Right forelimb (tissue), 1 donor: ENCODE measurements around the gene POLDIP2.
"Not testable (repeated sequence)": the region's sequence is repeated elsewhere in the genome, so short reads cannot be mapped to it uniquely, and the experiment has no call there.

ENCODE experiments used
- DNase-seq: peaks from one replicate; pipeline ENCODE4 v3.0.0-alpha.2; 2018

The POLDIP2 gene

DNA sequence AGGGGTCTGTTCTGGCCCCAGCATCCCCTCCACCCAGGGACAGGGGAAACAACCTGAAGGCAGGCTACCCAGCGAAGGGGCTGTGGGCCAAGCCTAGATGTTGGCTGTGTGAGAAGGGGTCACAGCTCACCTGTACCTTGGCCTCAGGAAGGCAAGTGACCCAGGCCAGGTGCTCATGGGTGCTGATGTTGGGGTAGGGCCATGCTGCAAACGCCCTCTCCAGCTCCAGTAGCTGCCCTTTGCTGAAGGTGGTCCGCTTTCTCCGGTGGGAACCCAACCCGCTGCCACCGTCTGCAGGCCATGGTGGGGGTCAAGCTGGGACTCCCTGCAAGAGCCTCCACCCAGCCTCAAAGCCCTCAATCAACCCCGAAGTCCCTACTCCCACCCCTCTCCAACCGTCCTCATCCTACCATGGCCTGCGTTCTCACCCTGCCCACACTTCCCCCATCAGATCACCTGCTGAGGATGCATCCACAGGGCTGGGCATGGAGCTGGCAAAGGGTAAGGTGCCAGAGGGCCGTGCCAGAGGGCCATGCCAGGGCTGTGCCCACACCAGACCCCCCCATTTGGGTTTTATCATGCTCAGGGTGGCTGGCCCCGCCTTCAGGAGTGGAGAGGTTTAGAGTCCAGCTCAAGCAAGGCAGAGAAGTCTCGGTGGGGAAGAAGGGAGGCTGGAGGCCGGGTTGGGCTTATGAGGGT is 7.5 kb upstream of the POLDIP2 start, which contains the start of gene SEBOX:
Gene SEBOX, minus strand, starts transcription at position 535 of the 699 bp plus-strand sequence. Its CDS starts 48 bp downstream, at position 487.
- DNase-seq, result no peak

DNA sequence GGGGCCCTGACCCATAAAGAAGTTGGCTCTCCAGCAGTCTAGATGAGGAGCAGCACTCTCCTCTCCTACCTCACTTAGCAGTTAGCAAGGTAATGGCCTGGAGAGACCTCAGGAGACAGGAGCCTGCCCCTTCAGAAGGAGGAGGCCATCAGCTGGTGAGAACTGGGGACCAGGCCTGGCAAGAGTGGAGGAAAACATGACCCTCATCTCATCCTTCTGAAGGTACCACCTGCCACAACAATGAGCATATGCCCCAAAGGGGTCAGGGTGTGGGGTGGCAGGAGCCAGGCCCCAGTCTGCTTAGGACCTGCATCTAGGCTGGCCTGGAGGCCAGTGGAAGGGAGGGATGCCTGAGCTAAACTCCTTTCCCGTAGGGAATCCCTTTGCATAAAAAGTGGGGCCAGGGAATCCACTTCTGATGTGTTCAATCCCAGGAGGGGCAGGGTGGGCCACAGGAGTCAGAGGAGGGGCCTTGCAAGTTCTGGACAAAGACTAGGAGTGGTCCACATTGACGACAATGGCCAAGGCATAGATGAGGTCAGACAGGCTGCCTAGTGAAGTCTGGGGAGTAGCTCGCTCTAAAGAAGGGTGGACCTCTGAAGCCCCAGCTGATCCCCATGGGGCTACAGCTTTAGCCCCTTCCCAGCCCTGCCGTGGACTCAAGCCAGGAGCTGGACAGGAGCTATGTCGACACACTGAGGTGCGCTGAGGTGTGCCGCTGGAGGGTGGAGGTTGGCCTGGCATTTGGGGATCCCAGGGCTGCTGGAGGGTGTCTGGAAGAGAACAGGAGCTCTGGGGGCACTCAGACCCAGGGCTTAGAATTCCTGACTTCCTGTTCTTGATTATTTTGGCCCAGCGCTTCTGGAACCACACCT is 6.7 kb upstream of the POLDIP2 start:
- no peak for DNase-seq

DNA sequence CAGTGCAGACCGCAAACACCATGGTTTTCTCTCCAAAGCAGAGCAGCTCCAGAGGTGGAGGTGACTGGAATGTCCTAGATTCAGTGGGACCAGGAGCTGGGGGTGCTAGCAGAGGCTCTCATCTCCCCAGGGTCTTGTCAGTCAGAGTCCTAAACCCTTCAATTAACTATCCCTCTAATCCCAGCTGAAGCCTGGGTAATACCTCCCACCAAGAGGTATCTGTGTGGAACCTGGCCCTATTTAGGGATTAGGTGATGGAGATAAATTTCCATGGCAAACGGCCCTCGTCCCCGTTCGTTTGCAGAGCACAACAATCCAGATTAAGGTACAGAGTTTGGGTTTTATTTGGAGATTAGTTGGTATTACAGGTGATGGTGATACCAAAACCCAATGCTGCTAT is 5.9 kb upstream of the POLDIP2 start:
- DNase-seq, result no peak

DNA sequence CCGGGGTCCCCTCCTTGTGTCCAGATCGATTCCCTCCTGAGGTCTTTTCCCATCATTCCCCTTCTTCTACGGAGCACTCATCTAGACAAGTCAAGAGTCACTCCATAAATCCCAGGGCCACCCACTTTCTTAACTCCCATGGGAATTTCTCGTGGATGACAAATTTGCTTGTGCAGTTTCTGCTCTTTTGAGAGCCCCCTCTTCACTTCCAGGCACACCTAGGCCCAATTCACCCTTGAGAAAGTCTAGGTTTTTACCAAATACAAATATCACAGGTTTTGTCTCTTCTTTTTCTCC is 522 bp upstream of the POLDIP2 start:
- no peak for DNase-seq

DNA sequence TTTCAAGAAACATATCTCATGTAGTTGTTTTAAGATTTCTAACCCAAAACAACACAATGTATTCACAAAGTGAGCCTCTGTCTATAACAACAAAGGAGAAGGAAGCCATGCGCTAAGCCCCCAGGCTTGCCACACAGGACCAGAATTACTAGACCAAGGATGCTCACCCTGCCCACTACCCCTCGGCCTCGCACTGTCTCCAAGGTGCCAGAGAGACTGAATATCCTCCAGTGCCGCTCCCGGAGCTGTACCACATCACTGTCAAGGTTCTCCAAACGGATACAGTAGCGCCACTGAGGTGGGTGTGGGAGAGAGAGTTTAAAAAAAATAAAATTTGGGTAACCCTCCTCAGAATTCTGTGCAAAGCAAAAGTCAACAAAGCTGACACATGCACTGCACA is 7.1 kb downstream of the POLDIP2 start:
- no peak for DNase-seq

DNA sequence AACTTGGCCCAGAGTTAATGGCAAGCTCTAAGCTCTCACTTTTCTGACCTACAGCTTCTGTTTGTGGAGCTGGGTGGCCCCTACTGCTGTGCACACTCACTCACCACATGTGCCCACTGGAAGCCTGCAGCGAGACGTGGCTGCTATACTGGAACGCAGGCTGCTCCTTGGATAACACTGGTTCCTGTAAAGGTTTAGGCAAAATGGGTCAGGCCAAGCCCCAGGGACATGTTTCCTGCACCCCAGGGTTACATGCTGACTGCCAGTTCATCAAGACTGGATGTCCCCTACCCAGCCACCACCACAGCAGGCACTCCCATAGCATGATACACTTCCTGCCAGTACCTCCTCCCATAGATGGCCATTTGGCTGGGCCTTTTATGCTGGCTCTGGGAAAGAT is 8.3 kb downstream of the POLDIP2 start:
- DNase-seq, result no peak

DNA sequence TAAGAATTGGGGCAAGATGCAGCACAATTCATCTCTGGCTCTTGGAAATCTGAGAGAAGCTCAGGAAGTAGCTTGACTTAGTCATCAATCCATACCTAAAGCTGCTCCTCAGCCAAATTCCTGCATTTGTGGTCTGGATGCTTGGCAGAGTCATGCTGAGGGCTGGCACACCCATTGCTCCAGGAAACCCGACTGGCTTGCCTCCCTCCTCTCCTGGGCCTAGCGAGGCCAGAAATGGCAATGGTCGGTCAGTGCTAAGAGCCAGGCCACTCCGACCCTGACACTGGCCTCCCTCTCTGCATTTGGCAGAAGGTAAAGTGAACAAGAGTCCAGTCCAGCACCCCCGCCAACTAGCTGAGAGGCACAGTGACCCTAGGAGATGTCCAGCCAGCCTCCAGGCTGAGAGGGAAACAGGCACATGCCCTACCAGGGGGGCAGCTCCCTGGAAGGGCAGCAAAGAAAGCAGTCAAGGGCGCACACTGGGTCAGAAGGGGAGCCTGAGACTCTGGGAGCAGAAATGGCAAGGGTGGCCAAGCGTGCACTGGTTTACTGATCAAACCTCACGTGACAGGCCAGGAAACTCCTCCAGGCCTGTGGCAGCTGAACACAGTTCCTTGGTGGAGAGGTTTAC is 10.0 kb downstream of the POLDIP2 start:
- DNase-seq, result no peak

DNA sequence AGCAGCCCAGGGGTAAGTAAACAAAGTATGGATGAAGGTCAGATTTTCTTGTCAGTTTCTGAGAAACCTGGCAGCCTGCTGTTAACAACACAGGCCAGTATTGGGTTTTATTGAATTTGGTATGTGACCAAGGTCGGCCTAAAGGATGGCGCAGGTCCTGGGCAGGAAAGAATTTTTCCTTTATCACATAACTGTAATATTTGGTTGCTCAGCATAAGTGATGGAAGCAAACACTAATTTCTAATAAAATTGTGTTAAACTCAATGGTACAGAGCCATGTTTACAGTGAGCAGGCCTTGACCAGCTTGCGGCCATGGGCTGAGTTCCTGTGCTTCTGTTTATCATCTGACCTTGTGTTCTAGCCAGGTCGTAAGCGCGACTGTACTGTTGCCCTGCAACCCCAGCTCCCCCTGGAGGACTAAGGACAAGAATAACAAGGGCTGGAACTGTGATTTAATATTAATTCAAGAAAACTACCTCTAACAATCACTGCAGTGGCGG is 10.5 kb downstream of the POLDIP2 start:
- DNase-seq, result no peak

DNA sequence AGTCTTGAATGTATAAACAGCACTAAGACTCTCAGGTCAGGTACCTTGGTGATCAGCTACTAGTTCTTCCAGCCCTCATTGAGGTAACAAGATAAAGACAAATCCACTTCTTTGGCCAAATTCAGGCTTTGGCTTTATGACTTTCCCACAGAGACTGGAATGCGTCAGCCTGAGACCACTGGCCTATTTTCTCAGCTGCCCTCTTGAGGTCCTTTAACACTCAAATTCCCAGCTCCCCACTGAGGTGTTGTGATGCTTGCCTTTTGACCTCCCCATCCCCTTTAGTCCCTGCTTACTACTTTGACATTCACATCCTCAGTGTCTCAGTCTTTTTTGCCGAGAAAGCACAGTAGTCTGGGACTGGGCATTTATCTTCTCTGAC is 11.1 kb downstream of the POLDIP2 start:
- DNase-seq, result no peak

DNA sequence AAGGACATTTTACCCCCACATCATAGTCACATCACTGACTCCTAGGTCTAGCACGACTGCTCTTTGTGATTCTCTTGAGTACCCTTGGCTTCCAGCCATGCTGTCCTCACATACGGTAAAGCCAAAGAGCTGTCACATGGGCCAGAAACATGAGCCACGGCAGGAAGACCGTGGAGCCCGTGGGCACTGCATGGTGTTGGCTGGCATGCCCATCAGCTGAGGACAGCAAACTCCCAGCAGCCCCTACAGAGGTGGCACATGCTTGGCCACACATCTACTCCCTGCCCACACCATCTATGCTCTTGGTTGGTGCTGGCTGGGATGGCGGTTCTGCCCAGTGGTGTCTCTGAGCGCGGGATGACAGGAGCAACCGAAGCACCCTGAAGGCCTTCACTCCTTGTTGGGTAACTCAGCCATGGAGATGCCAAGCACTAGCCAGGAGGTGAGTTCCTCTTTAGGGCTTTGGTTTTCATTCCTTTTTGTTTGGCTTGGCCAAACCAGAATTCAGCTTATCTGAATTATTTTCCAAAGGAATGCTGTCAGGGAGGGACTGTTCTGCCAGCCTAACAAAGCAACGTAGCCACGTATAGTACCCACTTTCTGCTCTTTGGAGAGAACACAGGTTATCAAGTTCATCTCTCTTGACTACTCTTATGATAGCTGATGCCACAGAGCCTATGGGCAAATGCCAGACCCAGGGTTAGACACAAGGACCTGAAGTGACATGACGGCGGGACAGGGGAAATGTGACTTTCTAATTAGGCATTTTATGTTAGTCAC is 11.7 kb downstream of the POLDIP2 start:
- DNase-seq, result no peak

DNA sequence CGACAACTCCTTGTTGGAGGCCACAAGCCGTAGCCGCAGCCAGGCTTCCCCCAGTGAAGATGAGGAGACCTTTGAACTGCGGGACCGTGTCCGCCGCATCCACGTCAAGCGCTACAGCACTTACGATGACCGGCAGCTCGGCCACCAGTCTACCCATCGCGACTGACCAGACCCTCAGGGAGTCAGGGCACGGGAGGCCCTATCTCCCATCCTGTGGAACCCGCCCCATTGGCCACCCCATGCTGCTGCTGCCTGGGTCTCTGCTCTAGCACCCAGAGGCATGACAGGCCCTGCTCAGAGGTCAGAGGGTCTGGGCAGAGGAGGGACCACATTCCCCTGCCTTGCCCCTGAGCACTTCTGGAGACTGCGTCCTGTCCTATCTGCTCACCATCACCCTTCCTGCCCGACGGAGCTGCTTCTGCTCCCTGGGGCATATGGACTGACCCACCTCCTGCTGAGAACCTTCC is 12.9 kb downstream of the POLDIP2 start:
- DNase-seq, result no peak

DNA sequence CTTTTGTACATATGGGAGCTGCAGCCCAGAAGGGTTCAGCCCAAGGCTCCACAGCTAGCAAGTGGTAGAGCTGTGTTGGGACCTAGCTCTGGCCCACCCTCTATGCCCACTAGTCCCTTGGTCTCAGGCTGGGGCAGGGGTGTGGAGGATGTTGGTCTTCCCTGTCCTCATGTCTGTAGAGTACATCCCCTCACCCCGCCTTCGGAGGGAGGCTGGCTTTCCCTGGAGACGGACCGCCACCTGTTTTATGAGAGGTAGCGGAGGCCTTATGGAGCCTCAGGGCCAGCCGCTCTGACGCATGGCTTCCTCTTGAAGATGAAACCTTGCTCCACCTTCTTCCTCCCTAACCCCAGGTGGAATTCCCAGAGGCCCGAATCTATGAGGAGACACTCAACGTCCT is 13.3 kb downstream of the POLDIP2 start:
- no peak for DNase-seq

DNA sequence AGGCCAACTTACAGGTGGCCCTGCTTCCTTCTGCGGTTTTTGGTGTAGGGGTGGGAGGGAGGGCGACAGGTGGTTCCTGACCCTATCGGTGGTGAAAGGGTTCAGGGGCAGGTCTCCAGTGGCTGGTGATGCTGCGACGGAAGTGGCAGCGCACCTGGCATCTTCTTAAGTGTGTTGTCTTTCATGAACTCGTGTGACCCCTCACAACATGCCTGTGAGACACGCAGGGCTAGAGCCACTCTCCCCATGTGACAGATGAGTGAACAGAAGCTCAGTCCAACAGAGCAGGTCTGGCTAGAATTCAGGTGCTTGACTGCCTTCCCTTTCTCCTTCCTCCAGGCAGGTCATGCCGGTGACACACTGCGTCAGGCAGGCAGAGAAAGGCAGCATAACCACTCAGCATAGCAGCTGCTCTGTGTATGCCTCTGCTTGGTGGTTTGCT is 13.8 kb downstream of the POLDIP2 start:
- DNase-seq, result no peak

DNA sequence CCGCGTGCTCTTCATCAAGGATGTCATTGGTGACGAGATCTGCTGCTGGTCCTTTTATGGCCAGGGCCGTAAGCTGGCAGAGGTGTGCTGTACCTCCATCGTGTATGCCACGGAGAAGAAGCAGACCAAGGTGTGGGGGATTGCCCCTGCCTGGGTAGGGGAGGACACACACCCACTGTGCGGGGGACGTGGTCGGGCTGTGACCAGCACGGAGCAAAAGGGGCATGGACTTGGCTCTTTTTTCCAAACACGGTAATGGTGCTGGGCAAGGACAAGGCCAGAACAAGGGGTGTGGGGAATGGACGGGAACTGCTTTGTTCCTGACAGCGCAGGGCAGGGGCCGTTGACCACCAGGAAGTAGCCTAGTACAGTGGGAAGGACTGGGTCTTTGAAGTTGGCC is 15.0 kb downstream of the POLDIP2 start:
- no peak for DNase-seq

DNA sequence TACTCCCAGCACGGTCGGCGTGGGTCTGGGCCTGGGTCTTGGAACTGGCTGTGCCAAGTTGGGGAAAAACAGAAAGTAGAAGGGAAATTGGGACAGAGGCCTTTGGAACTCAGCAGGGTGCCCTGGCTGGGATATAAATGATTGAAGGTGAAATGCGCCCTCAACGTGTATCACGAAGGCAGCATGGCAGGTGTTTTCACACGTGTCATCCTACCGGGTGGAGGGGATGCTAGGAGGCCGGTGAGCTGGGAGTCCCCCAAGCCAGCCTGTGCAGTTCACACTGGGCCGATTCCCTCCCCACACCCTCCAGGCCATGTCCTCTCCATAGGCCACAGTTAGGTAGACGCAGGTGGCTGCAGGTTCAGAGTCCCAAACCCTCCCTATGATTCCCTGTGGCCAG is 15.8 kb downstream of the POLDIP2 start:
- no peak for DNase-seq

DNA sequence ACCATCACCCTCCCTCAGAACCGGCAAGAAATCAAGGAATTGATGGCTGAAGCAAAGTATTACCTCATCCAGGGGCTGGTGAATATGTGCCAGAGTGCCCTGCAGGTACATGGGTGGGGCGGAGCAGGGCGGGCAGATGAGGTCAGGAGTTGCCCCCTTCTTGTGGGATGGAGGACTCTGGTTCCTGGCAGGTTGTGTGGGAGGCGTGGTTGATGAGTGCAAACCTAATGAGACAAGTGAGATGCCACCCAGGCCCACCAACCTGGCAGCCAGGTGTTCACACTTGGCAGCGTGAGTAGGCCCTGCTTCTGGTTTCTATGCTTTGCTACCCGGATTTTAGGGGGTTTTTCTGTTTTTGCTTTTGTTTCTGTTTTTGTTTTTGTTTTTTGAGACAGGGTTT is 17.0 kb downstream of the POLDIP2 start:
- DNase-seq, result no peak

DNA sequence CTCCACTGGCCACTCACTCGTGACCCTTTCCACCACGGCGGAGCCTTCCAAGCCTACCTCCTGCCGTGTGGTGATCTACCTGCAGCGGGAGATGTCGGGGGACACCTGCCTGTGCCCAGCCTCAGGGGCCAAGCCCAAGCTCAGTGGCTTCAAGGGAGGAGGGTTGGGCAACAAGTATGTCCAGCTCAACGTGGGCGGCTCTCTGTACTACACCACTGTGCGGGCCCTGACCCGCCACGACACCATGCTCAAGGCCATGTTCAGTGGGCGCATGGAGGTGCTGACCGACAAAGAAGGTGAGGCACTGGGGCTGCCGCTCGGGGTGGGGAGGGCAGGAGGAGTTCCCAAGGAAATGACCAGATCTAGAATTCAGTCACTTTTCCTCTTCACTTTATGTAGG is 17.9 kb downstream of the POLDIP2 start:
- no peak for DNase-seq

DNA sequence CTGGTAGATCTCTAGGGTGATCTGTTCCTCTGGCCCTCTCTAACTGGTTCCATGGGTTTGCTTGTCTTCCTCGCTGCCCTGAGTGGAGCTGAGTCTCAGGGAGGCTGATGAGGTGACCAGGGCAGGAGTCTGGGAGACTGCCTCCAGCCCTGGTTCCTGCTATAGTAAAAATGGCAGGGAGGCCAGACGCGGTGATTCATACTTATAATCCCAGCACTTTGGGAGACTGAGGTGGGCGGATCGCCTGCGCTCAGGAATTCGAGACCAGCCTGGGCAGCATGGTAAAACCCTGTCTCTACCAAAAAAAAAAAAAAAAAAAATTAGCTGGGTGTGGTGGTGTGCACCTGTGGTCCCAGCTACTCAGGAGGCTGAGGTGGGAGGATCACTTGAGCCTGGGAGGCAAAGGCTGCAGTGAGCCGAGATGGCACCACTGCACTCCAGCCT is 18.5 kb downstream of the POLDIP2 start:
- not testable (repeated sequence) for DNase-seq

DNA sequence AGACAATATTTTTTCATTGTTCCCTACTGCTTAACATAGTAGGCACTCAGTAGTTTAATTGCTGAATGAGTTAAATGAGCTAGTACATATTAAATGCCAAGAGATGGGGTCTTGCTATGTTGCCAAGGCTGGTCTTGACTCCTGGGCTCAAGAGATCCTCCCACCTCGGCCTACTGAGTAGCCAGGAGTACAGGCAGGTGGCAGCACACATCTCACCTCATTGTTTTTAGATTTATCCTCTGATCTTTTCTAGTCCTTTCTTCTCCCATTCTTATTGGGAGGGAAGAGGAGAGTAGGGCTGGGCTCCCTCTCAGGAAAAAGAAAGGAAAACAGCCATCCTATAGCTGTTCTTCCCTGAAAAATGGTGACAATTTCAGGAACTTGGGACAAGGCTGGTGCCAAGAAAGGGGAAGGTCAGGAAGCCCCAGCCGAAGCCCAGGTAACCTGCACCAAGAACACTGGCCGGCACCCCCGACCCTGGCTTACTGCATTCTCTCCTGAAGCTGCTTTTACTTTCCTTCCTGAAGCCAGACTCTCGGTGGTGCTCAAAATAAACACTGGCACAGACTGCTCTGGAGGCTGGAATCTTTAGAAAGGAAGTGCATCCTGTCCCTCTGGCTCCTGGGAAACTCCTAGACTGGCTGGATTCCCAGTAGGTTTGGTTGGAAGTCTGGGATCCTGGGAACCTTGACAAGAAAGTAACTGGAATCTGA is 19.1 kb downstream of the POLDIP2 start:
- DNase-seq, result no peak

DNA sequence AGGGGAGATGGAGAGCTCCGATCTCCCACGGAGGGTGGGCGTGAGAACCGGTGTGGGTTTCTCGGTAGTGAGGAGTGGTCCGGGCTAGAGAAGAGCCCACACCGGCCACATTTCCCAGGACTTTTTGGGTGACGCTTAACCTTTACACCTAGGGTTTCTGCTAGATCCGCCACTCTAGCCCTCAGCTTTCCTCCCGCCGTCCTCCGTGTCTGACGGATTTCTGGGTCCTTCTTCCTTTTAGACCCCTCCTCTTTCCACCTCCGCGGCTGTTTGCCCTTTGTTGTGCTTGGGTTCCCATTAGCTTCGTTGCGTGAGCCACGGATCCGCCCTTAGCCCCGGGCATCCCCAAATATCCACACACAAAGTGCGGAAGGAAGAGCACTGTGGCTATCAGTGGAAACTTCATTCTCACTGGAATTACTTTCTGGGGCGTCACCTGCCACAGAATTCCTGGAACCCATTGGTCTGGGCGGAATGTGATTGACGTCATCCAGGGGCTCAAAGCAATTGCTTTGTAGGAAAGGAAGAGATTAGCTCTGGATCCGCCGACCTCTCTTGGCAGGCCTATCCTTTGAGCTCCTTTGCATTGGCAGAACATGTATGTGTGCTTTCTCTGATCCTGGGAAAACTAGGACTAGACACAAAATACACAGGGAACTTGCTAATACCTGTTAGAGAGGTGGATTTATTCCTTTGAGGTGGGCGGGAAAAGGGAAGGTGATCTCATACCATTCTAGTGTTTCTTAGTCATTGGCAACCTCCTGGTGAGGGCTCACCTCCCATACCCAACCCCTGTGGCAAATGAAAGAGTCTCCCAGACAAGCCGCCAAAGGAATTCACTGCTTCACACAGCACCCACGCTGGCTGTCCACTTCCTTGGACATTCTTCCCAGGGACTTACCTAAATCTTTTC is 21.1 kb downstream of the POLDIP2 start:
- DNase-seq, result peak; percentile 65
